Ishikawa (cell line): ENCODE results near the gene PID1.

Experiments
- CEBPB ChIP-seq: IDR thresholded peaks from 2 replicates; pipeline ENCODE4 v1.6.1; 2012
- CREB1 ChIP-seq: IDR thresholded peaks from 2 replicates; pipeline ENCODE4 v1.6.1; 2012; ENCODE audit warnings: low read depth
- EP300 ChIP-seq: IDR thresholded peaks from 2 replicates; pipeline ENCODE4 v1.6.1; 2012; ENCODE audit warnings: borderline replicate concordance
- FOXM1 ChIP-seq: IDR thresholded peaks from 2 replicates; pipeline ENCODE4 v1.6.1; 2012; ENCODE audit warnings: low read depth, borderline replicate concordance
- RAD21 ChIP-seq: IDR thresholded peaks from 2 replicates; pipeline ENCODE4 v1.6.1; 2012; ENCODE audit warnings: low read depth
- REST ChIP-seq: IDR thresholded peaks from 2 replicates; pipeline ENCODE4 v1.6.1; 2012; ENCODE audit warnings: low read depth, mild to moderate bottlenecking
- TCF12 ChIP-seq: IDR thresholded peaks from 2 replicates; pipeline ENCODE4 v1.6.1; 2012; ENCODE audit warnings: low read depth
- TEAD4 ChIP-seq: IDR thresholded peaks from 2 replicates; pipeline ENCODE4 v1.6.1; 2012
- USF1 ChIP-seq: IDR thresholded peaks from 2 replicates; pipeline ENCODE4 v1.6.1; 2012

GRCh38 chr2:229201521-229201920 lies 69.6 kb downstream of the PID1 start:
- TF ChIP-seq EP300 (no peak), RAD21 (no peak), FOXM1 (no peak), REST (no peak), CREB1 (no peak), TCF12 (no peak), USF1 (no peak), TEAD4 (no peak), CEBPB (no peak)
